Measurements from ENCODE around the gene VIL1.

VIL1 gene

DNA sequence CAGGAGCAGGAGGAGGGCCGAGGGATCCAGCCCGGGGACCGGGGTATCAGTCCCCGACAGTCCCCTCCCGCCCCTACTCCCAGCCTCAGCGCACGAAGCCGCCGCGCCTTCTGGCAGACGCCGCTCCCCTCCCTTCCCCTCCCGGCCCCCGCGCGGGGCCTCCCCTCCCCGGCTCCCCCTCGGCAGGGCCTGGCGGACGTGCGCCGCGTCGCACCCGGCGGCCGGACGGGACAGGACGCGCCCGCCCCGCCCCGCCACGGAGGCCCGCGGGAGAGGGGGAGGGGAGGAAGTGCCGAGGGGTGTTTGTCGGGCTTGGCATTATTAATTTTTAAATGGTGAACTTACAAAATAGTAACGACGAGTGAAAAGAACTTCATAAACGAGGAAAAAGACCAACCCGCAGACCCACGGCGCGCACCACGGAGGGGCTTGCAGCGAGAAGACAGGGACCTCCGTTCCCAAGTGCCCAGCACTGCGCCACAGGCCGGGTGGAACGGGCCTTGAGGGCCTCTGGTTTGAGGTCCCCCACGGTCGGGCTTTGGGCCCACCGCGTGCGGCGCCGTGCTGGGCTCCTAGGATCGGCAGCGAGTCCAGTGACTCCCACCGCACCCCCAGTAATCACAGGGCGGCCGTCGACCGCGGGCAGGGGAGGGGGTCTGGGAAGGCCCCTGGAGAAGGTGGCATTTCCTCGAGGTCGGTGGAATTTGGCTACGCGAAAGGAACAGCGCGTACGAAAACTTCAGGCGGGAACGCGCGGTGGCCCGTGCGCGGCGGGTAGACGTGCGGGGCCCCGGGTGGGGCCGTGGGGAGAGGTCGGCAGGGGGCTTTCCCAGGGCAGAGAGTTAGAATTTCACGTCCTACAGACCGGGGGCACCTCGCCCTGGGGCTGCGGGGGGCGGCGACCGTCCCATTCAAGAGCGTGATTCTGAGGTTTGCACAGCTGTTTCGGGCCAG is 20.2 kb upstream of the VIL1 start:
- H3K27me3 Mint-ChIP-seq = peaks cover 5% of the 10 kb centered on the region
- peak overlapping the region; percentile 84 for H3K27ac Mint-ChIP-seq
- peak overlapping the region; percentile 88 for H3K4me3 Mint-ChIP-seq
- H3K4me1 Mint-ChIP-seq (ENCODE audit: low read depth) = peaks cover 62% of the 10 kb centered on the region
- peaks cover 7% of the 10 kb centered on the region for H3K36me3 Mint-ChIP-seq (ENCODE audit: low read depth)
- no peaks in the 10 kb centered on the region for H3K9me3 Mint-ChIP-seq

DNA sequence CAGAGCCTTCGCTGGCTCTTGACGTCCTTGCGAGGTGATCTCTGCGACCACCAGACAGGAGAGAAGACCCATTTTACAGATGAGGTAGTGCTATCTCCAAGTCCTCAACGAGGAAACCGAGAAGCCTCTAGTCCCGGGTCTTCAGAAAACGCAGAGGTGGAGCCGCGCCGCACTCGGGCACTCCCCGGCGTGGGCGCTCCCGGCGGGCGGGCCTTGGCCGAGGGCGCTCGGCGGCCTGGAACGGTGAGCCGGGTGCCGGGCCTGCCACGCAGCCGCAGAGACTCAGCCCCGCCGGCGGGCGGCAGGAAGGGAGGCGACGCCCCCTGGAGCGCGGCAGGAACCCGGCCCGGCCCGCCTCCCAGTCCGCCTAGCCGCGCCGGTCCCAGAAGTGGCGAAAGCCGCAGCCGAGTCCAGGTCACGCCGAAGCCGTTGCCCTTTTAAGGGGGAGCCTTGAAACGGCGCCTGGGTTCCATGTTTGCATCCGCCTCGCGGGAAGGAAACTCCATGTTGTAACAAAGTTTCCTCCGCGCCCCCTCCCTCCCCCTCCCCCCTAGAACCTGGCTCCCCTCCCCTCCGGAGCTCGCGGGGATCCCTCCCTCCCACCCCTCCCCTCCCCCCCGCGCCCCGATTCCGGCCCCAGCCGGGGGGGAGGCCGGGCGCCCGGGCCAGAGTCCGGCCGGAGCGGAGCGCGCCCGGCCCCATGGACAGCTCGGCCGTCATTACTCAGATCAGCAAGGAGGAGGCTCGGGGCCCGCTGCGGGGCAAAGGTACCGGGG is 19.3 kb upstream of the VIL1 start, which contains the start of gene CTDSP1:
Gene CTDSP1 (plus strand): TSS at position 478 of the 776 bp plus-strand sequence. CDS start 223 bp downstream, at position 701.
- no peaks in the 10 kb centered on the region for H3K9me3 Mint-ChIP-seq
- H3K36me3 Mint-ChIP-seq (ENCODE audit: low read depth) = peaks cover 16% of the 10 kb centered on the region
- H3K27ac Mint-ChIP-seq = peak within 1 kb of the TSS; percentile 89
- peaks cover 5% of the 10 kb centered on the region for H3K27me3 Mint-ChIP-seq
- H3K4me3 Mint-ChIP-seq = peak within 1 kb of the TSS; percentile 91
- H3K4me1 Mint-ChIP-seq (ENCODE audit: low read depth) = peaks cover 61% of the 10 kb centered on the region

DNA sequence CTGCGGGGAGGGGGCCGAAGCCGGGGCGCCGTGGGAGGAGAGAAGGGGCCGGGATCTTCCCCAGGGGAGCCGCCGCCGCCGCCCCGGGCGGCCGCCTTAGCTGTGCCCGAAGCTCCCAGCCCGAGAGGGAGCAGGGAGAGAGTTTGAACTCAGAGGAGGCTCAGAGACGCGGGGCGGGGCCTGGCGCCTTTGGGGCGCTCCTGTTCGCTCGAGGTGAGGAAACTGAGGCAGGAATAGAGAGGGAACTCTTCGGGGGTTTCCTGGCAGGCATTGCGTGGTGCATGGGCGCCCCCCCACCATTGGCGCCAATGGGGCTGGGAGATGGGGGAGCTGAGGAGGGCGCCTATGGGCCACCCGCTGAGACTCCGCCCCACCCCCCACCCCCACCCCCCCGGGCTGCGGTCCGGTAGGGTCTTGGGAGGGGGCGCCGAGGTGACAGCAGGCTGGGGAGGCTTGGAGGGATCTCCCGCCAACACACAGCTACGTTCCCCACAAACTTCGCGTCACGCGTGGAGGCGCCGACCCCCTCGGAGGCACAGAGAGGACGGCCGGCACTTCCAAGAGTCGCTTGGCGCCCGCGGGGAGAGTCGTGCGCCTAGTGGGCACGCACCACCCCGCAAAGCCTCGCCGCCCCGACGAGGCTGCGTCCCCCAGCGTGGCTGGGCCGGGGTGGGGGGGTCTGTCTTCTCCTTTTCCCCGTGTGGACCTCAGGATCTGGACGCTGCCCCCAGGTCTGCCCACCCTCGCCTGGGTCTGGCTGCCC is 18.6 kb upstream of the VIL1 start:
- H3K9me3 Mint-ChIP-seq = no peaks in the 10 kb centered on the region
- H3K27me3 Mint-ChIP-seq = peaks cover 5% of the 10 kb centered on the region
- H3K4me1 Mint-ChIP-seq (ENCODE audit: low read depth) = peaks cover 62% of the 10 kb centered on the region
- H3K27ac Mint-ChIP-seq = peak overlapping the region; percentile 89
- peaks cover 19% of the 10 kb centered on the region for H3K36me3 Mint-ChIP-seq (ENCODE audit: low read depth)
- peak overlapping the region; percentile 91 for H3K4me3 Mint-ChIP-seq

DNA sequence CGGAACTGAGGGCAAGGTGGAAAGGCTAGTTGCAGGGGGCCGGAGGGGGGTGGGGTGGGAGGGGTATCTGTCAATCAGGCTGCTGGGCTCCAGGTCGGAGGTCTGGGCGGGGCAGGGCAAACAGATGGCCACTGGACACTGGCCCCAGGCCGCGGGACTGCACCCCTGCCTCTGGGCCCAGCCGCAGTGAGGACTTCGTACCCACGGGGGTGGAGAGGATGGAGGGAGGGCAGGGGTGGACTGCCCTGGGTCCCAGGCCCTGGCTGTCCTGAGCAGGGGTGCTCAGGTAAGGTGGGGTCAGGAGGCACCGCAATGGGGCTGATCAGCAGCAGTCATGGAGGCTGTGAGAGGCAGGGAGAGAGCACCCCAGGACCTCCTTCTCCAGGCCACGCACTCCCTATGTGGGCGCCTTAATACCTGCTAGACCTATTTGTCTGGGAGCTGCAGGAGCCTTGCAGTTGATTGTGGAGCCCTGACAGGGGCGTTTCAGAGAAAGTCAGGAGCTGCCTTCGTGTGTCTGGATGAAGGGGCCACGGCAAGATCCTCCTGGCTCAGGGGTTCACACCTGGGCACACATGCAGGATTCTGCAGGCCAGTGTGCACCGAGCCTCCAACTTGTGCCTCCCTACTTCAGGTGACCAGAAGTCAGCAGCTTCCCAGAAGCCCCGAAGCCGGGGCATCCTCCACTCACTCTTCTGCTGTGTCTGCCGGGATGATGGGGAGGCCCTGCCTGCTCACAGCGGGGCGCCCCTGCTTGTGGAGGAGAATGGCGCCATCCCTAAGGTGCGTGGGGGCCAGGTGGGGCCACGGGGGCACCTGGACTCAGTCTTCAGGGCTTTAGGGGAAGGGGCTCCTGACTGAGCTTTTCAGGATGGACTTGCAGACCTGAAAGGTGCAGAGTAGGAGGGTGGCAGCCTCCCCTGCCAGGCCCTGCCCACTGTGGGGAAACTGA is 17.7 kb upstream of the VIL1 start:
- no peaks in the 10 kb centered on the region for H3K9me3 Mint-ChIP-seq
- peaks cover 19% of the 10 kb centered on the region for H3K36me3 Mint-ChIP-seq (ENCODE audit: low read depth)
- peaks cover 5% of the 10 kb centered on the region for H3K27me3 Mint-ChIP-seq
- peaks cover 63% of the 10 kb centered on the region for H3K4me1 Mint-ChIP-seq (ENCODE audit: low read depth)
- H3K4me3 Mint-ChIP-seq = peak overlapping the region; percentile 91
- no peak overlapping the region for H3K27ac Mint-ChIP-seq

DNA sequence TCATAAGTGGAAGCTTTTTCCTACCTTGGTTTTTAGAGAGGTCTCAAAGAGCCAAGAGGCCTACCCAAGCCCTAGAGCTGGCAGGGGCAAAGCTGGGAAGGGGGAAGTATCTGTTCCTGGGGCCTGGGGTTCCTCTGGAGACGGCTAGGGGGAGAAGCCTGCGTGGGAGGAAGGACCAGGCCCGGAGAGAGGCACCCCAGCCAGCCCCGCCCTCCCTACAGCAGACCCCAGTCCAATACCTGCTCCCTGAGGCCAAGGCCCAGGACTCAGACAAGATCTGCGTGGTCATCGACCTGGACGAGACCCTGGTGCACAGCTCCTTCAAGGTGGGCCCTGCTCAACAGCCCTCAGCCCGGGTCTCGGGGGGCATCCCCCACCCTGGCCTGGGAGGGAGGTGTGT is 17.0 kb upstream of the VIL1 start:
- H3K27me3 Mint-ChIP-seq = peaks cover 5% of the 10 kb centered on the region
- H3K4me1 Mint-ChIP-seq (ENCODE audit: low read depth) = peaks cover 60% of the 10 kb centered on the region
- H3K27ac Mint-ChIP-seq = no peak overlapping the region
- peaks cover 19% of the 10 kb centered on the region for H3K36me3 Mint-ChIP-seq (ENCODE audit: low read depth)
- no peaks in the 10 kb centered on the region for H3K9me3 Mint-ChIP-seq
- no peak overlapping the region for H3K4me3 Mint-ChIP-seq

DNA sequence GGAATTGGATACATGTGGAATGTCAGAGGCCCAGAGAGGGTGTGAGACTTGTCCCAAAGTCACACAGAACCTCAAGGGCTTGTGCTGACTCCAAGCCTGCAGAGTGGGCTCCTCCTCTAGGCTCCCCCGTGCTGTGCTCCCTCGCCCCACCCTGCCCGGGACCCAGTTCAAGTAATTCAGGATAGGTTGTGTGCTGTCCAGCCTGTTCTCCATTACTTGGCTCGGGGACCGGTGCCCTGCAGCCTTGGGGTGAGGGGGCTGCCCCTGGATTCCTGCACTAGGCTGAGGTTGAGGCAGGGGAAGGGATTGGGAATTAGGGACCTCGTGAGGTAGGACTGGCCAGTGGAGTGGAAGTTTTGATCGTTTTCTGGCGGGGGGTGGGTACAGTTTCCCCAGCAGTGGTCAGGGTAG is 16.4 kb upstream of the VIL1 start:
- Mint-ChIP-seq H3K27me3 (peaks cover 6% of the 10 kb centered on the region), H3K27ac (no peak overlapping the region), H3K9me3 (no peaks in the 10 kb centered on the region), H3K4me3 (no peak overlapping the region), H3K36me3 (ENCODE audit: low read depth) (peaks cover 19% of the 10 kb centered on the region), H3K4me1 (ENCODE audit: low read depth) (peaks cover 60% of the 10 kb centered on the region)

DNA sequence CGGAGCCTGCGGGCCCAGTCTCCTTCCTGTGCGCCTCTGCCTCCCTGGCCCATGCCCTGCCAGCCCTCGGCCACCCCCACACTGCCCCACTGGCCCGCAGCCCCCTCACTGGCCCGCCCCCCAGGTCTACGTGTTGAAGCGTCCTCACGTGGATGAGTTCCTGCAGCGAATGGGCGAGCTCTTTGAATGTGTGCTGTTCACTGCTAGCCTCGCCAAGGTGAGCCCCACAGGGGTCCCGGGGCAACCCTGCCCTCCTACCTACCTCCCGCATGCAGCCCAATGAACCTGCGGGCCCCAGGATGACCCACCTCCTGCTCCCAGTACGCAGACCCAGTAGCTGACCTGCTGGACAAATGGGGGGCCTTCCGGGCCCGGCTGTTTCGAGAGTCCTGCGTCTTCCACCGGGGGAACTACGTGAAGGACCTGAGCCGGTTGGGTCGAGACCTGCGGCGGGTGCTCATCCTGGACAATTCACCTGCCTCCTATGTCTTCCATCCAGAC is 16.0 kb upstream of the VIL1 start:
- H3K27ac Mint-ChIP-seq = no peak overlapping the region
- peaks cover 3% of the 10 kb centered on the region for H3K27me3 Mint-ChIP-seq
- peaks cover 60% of the 10 kb centered on the region for H3K4me1 Mint-ChIP-seq (ENCODE audit: low read depth)
- peaks cover 19% of the 10 kb centered on the region for H3K36me3 Mint-ChIP-seq (ENCODE audit: low read depth)
- H3K9me3 Mint-ChIP-seq = no peaks in the 10 kb centered on the region
- H3K4me3 Mint-ChIP-seq = no peak overlapping the region

DNA sequence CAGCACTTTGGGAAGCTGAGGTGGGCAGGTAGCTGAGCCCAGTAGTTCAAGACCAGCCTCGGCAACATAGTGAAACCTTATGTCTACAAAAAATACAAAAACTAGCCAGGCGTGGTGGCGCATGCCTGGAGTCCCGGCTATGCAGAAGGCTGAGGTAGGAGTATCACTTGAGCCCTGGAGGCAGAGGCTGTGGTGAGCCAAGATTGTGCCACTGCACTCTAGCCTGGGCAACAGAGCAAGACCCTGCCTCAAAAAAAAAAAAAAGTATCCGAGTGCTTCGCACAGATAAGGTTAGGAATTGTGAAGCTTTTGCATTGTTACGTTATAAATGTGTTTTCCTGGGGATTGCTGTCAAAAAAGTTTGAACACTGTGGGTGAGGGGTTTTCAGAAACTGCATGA is 15.1 kb upstream of the VIL1 start:
- H3K27me3 Mint-ChIP-seq = peaks cover 7% of the 10 kb centered on the region
- H3K36me3 Mint-ChIP-seq (ENCODE audit: low read depth) = peaks cover 19% of the 10 kb centered on the region
- H3K4me3 Mint-ChIP-seq = no peak overlapping the region
- H3K27ac Mint-ChIP-seq = no peak overlapping the region
- H3K4me1 Mint-ChIP-seq (ENCODE audit: low read depth) = peaks cover 58% of the 10 kb centered on the region
- H3K9me3 Mint-ChIP-seq = no peaks in the 10 kb centered on the region

DNA sequence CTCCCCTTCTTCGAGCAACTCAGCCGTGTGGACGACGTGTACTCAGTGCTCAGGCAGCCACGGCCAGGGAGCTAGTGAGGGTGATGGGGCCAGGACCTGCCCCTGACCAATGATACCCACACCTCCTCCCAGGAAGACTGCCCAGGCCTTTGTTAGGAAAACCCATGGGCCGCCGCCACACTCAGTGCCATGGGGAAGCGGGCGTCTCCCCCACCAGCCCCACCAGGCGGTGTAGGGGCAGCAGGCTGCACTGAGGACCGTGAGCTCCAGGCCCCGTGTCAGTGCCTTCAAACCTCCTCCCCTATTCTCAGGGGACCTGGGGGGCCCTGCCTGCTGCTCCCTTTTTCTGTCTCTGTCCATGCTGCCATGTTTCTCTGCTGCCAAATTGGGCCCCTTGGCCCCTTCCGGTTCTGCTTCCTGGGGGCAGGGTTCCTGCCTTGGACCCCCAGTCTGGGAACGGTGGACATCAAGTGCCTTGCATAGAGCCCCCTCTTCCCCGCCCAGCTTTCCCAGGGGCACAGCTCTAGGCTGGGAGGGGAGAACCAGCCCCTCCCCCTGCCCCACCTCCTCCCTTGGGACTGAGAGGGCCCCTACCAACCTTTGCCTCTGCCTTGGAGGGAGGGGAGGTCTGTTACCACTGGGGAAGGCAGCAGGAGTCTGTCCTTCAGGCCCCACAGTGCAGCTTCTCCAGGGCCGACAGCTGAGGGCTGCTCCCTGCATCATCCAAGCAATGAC is 14.4 kb upstream of the VIL1 start:
- Mint-ChIP-seq H3K27ac (no peak overlapping the region), H3K4me3 (no peak overlapping the region), H3K4me1 (ENCODE audit: low read depth) (peaks cover 53% of the 10 kb centered on the region), H3K27me3 (peaks cover 7% of the 10 kb centered on the region), H3K9me3 (no peaks in the 10 kb centered on the region), H3K36me3 (ENCODE audit: low read depth) (peaks cover 19% of the 10 kb centered on the region)

DNA sequence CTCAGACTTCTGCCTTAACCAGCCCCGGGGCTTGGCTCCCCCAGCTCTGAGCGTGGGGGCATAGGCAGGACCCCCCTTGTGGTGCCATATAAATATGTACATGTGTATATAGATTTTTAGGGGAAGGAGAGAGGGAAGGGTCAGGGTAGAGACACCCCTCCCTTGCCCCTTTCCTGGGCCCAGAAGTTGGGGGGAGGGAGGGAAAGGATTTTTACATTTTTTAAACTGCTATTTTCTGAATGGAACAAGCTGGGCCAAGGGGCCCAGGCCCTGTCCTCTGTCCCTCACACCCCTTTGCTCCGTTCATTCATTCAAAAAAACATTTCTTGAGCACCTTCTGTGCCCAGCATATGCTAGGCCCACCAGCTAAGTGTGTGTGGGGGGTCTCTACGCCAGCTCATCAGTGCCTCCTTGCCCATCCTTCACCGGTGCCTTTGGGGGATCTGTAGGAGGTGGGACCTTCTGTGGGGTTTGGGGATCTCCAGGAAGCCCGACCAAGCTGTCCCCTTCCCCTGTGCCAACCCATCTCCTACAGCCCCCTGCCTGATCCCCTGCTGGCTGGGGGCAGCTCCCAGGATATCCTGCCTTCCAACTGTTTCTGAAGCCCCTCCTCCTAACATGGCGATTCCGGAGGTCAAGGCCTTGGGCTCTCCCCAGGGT is 13.7 kb upstream of the VIL1 start:
- Mint-ChIP-seq H3K4me1 (ENCODE audit: low read depth) (peaks cover 53% of the 10 kb centered on the region), H3K27ac (no peak overlapping the region), H3K36me3 (ENCODE audit: low read depth) (peaks cover 19% of the 10 kb centered on the region), H3K27me3 (peaks cover 7% of the 10 kb centered on the region), H3K9me3 (no peaks in the 10 kb centered on the region), H3K4me3 (peak overlapping the region; percentile 76)

DNA sequence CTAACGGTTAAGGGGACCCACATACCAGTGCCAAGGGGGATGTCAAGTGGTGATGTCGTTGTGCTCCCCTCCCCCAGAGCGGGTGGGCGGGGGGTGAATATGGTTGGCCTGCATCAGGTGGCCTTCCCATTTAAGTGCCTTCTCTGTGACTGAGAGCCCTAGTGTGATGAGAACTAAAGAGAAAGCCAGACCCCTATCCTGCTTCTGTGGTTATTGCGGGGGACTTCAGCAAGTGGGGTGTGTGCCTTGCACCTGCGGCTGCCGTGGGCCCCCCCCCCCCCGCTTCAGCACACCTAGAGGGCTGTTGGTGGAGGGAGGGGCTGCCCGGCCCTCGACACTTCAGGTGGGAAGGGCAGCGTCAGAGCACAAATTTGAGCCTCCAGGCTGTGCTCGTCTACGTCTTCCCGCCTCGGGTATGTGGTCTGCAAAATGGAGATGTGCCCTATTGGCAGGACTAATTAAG is 13.1 kb upstream of the VIL1 start:
- Mint-ChIP-seq H3K4me1 (ENCODE audit: low read depth) (peaks cover 53% of the 10 kb centered on the region), H3K27ac (peak overlapping the region; percentile 40), H3K36me3 (ENCODE audit: low read depth) (peaks cover 19% of the 10 kb centered on the region), H3K9me3 (no peaks in the 10 kb centered on the region), H3K27me3 (peaks cover 7% of the 10 kb centered on the region), H3K4me3 (peak overlapping the region; percentile 76)

DNA sequence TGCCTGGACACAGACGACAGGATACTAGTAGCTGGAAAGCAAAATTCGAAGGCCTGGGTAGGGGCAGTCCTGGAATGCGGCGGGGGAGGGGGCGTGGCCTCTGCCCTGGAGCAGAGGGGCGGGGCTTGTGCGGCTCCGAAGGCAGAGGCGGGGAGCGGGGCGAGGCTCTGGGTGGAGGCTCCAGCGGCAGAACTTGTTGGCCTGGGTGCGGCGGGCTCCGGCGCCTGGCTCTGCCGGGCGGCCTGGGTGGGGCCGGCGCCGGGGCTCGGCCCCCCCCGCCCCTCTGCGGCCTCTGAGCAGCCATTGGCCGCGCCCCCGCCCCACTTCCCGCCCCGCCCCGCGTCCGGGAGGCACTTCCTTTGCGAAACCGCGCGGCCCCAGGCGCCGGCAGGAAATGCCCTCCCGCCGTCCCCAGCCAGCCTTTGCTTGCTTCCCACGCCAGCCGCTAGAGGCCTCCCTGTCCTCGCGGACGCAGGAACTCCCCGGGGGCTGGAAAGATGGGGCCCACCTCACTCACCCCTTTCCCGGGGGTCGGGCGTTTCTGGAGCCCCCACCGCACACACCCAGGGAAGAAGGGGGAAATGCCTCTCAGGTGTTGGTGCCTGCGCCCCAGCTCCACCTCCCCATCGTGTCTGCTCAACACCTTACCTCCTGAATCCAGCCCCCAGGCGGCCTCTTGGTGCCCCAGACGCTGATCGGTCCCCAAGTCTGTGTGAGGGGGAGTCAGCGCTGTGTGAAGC is 12.5 kb upstream of the VIL1 start:
- peak overlapping the region; percentile 76 for H3K4me3 Mint-ChIP-seq
- H3K27ac Mint-ChIP-seq = peak overlapping the region; percentile 78
- H3K36me3 Mint-ChIP-seq (ENCODE audit: low read depth) = peaks cover 19% of the 10 kb centered on the region
- peaks cover 7% of the 10 kb centered on the region for H3K27me3 Mint-ChIP-seq
- peaks cover 48% of the 10 kb centered on the region for H3K4me1 Mint-ChIP-seq (ENCODE audit: low read depth)
- H3K9me3 Mint-ChIP-seq = no peaks in the 10 kb centered on the region
